Measurements from ENCODE around the gene PRKAG2.

GRCh38 chr7:151630851-151631569 is 245.9 kb downstream of the PRKAG2 start:
- no peak for TF ChIP-seq EZH2 (IDR thresholded peaks at IDR 0.05; ENCODE audit: insufficient read depth, poor library complexity, severe bottlenecking)
- TF ChIP-seq EZH2phosphoT487 (IDR thresholded peaks at IDR 0.05; ENCODE audit: insufficient read depth, low read depth), result no peak
